GM21737 (cell line): ENCODE results near the gene TFR2.

Experiments used
- ATAC-seq: cut with Tn5 transposase; IDR thresholded peaks from one replicate; pipeline ENCODE4 v1.9.1; 2021; ENCODE audit warnings: mild to moderate bottlenecking, moderate library complexity; ENCODE audit not compliant: unreplicated experiment

Gene TFR2

DNA sequence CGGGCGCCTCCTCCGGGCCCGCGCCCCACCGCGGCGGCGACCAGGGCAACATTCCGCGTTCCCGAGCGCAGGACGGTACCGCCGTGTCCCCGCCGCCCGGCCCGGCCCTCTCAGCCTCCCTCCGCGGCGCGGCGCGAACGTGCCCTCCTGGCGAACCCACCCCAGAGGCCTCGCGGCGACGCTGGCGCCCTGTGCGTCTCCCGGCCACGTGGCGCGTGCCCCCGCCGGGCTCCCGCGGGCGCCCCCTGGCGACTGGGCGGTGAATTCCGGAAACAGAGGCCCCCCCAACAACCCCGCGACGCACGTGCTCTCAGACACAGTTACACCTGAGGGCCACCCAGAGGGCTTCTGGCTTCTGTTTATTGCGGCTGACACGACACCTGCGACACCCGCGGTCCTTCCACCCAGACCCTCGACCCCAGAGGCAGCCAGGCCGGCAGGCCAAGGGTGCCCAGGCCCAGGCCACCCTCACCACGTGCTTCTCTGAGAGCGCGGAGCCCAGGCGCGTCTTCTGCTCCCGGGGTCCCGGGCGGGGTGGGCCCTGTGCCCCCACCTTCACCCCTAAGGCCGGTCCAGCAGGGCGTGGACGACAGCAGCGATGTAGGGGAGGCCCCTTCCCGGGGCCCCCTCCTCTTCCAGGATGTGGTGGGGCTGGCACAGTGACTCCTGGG is 67.5 kb downstream of the TFR2 start, which contains the start of gene SAP25:
Gene SAP25 (minus strand): TSS at position 210 of the 671 bp plus-strand sequence. CDS start 158 bp downstream, at position 52.
- ATAC-seq: no peak

DNA sequence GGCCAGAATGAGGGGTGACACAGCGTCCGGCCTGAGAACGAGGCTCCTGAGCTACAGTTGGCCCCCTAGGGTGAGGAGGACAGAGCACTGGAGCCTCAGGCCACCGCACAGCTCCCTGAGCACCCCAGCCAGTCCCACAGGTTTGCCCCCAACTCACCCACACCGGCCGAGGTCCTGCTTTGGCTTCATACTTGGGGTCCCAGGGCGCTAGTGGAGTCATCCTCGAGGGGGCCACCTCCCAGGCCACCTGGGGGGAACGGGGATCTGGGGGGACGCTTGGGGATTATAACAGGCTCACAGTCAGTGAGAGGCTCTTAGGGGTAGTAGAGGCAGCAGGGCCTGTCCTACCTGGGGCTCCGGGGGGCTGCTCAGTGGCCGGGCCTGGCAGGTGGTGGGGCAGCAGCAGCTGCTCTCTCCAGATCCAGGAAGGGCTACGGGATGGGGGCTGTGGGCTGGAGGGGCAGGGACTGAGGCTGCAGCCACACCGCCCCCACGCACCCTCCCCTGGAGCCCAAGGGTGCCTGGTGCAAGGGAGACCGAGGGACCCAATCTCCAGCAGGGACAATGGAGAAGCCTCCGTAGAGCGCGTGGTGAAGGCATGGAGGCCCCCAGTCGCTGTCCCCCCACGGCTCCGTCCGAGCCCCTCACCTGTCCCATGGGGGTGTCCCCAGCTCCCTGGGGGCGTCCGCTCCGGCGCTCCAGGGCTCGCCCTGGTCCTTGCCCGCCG is 68.2 kb downstream of the TFR2 start:
- no peak for ATAC-seq

DNA sequence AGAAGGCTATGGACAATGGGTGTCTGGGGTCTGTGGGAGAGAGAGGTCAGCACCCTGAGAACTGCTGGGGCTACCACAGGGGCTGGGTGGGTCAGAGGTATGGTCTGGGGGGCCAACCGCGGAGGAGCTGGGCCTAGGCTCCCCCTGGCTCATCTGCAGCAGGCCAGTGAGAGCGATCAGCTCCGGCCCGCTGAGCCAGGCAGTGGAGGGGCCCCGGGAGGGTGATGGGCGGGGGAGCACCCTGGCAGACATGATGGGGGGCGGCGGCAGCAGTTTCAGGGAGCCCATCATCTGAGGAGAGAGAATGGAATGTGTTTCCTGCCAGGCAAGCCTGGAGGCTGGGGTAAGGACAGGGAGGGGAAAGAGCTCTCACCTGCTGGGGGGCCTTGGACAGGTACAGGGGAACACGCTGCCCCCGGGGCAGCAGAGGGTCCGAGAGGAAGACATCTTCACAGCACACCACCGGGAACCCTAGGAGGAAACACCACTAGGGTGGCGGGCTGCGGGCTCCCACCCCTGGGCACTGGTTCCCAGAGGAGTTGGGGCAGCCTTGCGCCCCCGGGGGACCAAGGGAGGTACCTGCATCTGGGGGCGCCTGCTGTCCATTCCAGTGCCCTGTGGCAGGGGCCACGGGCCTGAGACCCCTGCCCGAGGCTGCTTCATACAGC is 68.9 kb downstream of the TFR2 start:
- no peak for ATAC-seq

DNA sequence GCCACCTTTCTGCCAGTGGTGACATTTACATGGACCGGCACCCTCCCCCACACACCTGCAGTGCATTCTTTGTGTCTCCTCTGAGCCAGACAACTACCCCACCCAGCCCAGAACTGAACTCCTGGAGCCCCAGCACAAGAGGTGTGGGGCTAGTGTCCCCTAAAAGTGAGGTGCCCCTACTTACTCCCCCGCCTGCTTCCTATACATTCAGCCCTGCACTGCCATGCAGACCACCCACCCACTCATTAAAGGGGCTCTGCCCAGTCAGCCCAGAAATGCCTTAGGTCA is 69.6 kb downstream of the TFR2 start:
- ATAC-seq: no peak

DNA sequence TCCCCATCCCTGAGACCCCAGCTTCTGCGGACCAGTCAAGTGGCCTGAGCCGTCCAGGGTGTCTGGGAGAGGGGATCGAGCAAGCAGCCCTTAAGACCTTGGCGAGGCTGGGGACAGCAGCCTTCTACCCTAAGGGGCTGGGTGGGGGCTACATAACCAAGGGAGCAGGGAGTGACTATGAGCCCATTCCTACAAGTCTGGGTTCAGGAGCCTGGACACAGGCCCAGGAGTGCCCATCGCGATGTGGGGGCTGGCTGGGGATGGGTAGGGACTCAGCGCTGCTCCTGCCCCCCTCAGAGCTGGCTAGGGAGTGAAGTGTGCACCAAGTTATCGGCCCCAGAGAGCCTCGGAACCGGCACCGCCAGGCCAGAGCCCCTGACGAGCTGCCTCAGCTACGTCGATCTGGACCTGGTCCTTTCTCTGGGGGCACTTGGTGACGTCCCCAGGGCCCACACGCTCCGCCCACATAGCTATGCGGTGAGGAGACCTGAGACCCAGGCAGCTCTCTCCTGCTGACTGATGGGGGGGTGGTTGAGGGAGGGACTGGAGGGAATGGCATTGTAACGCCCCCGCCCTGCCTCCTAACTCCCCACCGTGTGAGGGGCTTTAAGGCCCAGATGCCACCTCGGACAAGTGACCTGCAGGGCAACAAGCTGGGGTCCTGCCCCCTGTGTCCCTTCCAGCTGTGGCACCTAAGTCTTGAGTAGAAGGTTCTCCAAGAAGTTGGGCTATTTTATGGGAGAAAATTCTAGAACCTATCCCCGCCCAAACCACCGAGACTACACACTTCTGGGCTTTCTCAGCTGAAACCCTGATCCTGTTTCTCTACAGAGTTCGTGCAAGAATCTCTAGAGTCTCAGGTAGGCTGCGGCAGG is 70.2 kb downstream of the TFR2 start:
- ATAC-seq: no peak
